VCaP (cell line): ENCODE results near the gene RPTOR.

Experiments
- H3K27ac ChIP-seq: fragments of 450-650 bp; 2 replicates; pipeline ENCODE4 v1.5.1; 2017
- CTCF ChIP-seq: fragments of 450-650 bp; conservative IDR thresholded peaks from 2 replicates; pipeline ENCODE4 v1.5.1; 2017; ENCODE audit warnings: mild to moderate bottlenecking, moderate library complexity

RPTOR gene

GRCh38 chr17:80962356-80963329 is 418.0 kb downstream of the RPTOR start:
- no peak for TF ChIP-seq CTCF
- H3K27ac ChIP-seq = peak overlapping the region; percentile 85

- no peak for TF ChIP-seq CTCF
- no peak overlapping the region for H3K27ac ChIP-seq
Measured at GRCh38 chr17:80963812-80964543, 419.3 kb downstream of the RPTOR start.

- no peak overlapping the region for H3K27ac ChIP-seq
Measured at GRCh38 chr17:80964544-80964856, 419.9 kb downstream of the RPTOR start.

GRCh38 chr17:80964859-80965580 is 420.4 kb downstream of the RPTOR start:
- no peak overlapping the region for H3K27ac ChIP-seq
- no peak for TF ChIP-seq CTCF

More at GRCh38 chr17:80964544-80964856, 419.9 kb downstream of the RPTOR start:
- no peak for TF ChIP-seq CTCF

GRCh38 chr17:80965606-80966005 is 421.0 kb downstream of the RPTOR start:
- no peak overlapping the region for H3K27ac ChIP-seq
- no peak for TF ChIP-seq CTCF

GRCh38 chr17:80967404-80967872 is 422.8 kb downstream of the RPTOR start:
- H3K27ac ChIP-seq = no peak overlapping the region

More at GRCh38 chr17:80967404-80967872, 422.8 kb downstream of the RPTOR start:
- TF ChIP-seq CTCF = no peak
